COLO668 (cell line): ENCODE results near the gene DSCAM.

ENCODE experiments used
- DNase-seq: peaks from one replicate; lab custom pipeline; 2025; ENCODE audit not compliant: unreplicated experiment; lab: John Stamatoyannopoulos, UW

Gene DSCAM

GRCh38 chr21:40615505-40616376, 231.2 kb downstream of the DSCAM start:
- no peak for DNase-seq

- no peak for DNase-seq
Measured at GRCh38 chr21:40613546-40614030, 233.4 kb downstream of the DSCAM start.

GRCh38 chr21:40610345-40610744, 236.6 kb downstream of the DSCAM start:
- DNase-seq, result no peak

- DNase-seq, result no peak
Measured at GRCh38 chr21:40606341-40606740, 240.6 kb downstream of the DSCAM start.

GRCh38 chr21:40605094-40605493, 241.9 kb downstream of the DSCAM start:
- DNase-seq, result no peak

DNA sequence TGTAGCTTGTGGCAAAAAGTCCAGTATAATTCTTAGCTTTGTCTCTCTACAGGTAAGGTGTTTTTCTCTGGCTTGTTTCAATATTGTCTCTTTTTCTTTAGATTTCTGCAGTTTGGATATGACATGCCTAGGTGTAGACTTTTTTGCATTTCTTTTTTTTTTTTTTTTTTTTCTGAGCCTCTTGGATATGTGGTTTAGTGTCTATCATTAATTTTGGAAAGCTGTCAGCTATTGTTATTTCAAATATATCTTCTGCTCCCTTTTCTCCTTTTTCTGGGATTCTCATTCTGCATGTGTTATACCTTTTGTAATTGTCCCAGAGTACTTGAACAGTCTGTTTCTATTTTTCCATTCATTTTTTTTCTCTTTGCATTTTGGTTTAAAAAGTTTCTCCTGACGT, 243.2 kb downstream of the DSCAM start:
- no peak for DNase-seq

DNA sequence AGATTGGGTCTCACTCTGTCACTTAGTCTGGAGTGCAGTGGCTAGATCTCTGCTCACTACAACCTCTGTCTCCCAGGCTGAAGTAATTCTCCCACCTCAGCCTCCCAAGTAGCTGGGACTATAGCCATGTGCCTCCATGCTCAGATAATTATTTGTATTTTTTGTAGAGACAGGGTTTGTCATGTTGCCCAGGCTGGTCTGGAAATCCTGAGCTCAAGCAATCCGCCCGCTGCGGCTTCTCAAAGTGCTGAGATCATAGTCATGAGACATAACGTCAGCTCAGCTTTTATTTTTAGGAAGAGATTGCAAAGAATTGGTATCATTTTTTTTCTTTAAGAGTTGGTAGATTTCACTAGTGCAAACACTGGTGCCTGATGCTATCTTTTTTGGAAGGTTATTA, 244.9 kb downstream of the DSCAM start:
- no peak for DNase-seq

- no peak for DNase-seq
Measured at GRCh38 chr21:40595806-40596205, 251.2 kb downstream of the DSCAM start.

DNA sequence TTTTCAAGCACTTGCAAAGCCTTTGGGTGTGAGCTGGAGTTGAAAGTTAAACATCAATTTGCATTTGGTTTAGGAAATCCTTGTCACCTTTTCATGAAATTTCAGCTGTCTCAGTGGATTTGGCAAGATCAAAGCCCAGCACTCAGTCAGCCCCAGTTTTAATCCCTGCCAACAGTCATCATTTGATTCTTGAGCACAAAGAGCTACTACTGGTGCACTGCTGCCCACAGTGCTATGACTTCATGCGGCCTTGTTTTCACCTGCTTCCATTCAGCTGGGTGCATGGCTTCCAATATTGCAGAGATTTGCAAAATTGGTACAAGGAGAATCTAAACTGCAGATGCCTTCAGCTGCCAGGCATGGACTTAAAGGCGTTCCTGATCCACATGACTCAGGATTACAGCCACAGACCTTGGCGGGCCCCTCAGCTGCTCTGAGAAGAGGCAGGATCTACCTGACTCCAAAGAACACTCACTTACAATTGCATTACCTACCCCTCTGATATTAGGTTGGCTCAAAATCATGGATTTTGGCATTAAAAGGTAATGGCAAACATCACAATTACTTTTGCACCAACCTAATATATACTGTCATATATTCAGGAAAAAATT, 259.1 kb downstream of the DSCAM start:
- no peak for DNase-seq

- no peak for DNase-seq
Measured at GRCh38 chr21:40586575-40586974, 260.4 kb downstream of the DSCAM start.

DNA sequence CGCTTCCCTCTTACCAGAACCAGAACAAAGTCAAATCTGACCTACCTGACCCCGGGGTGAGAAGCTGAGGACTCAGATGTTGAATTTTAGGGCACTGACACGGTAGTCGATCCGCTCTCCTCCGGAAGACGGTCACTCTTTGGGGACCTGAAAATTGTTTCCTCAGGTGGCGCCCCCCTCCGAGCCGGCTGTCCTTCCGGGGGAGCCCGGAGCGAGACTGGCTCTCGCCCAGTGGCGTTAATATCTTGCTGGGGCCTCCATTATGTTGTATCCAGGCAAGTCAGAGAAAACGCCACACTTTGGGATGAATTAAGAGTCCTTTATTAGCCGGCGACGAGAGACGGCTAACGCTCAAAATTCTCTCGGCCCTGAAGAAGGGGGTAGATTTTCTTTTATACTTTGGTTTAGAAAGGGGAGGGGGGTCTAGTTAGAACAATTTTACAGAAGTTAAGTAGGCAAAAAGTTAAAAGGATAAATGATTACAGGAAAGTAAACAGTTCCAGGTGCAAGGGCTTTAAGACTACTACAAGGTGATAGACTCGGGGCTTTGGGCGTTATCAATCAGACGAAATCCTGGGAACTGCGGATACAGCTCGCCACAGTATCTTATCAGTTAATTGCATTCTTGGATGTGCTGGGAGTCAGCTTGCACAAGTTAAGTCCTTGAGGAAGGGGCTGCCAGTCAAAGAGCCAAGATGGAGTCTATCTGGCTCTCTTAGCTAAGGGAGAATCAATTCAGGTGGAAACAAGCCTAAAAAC, 269.5 kb downstream of the DSCAM start:
- no peak for DNase-seq

GRCh38 chr21:40575976-40576375, 271.0 kb downstream of the DSCAM start:
- no peak for DNase-seq

DNA sequence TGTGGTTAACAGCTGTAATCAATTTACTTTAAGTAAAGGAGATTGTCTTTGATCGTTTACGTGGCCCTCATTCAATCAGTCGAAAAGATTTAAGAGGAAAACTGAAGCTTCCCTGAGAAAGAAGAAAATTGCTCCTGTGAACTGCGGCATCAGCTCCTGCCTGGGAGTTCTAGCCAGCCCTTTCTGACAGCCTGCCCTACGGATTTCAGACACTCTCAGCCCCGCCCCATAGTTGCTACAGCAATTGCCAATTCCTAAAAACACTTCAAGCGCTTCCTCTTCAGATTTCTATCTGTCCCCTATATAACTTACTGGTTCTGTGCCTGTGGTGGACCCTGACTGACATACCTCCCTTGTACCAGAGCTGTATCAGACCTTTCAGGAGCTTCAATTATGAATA, 277.6 kb downstream of the DSCAM start:
- no peak for DNase-seq

- DNase-seq, result no peak
Measured at GRCh38 chr21:40568807-40569206, 278.2 kb downstream of the DSCAM start.

- DNase-seq, result no peak
Measured at GRCh38 chr21:40567501-40567900, 279.5 kb downstream of the DSCAM start.

DNA sequence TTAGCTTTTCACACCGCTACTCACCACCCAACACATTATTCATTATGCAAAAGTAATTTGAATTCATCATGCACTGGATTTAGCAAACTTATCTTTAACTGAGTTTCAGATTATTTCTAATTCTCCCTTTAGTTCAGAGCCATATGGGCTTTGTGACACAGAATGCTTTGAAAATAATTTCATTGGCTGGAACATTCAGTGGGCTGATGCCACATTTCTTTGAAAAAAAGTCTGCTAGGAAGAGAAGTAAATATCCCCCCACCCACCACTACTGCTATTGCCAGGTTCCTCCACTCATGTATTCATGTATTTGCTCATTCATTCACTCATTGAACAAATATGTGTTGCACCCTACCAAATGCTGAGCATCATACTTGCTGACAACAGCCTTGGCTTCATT, 280.5 kb downstream of the DSCAM start:
- DNase-seq, result no peak

DNA sequence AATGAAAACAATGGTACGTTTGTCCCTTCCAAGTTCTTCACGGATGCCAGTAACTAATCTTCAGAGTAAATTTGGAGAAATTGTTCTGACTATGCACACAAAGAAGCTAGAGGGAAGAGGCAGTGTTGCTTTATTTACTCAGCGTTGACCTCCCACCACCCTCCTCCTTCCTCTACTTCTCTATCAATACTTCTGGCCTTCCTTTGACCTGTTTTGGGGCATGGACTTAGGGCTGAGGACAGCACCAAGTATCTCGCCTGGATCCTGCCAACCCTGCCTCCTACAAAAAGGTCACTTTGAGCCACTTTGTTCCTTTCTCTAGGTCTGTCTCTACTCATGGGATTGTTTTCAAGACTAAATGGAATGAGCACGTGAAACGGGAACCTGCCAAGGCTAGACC, 282.6 kb downstream of the DSCAM start:
- DNase-seq, result no peak

- no peak for DNase-seq
Measured at GRCh38 chr21:40563900-40564299, 283.1 kb downstream of the DSCAM start.

- DNase-seq, result no peak
Measured at GRCh38 chr21:40562242-40563002, 284.5 kb downstream of the DSCAM start.

DNA sequence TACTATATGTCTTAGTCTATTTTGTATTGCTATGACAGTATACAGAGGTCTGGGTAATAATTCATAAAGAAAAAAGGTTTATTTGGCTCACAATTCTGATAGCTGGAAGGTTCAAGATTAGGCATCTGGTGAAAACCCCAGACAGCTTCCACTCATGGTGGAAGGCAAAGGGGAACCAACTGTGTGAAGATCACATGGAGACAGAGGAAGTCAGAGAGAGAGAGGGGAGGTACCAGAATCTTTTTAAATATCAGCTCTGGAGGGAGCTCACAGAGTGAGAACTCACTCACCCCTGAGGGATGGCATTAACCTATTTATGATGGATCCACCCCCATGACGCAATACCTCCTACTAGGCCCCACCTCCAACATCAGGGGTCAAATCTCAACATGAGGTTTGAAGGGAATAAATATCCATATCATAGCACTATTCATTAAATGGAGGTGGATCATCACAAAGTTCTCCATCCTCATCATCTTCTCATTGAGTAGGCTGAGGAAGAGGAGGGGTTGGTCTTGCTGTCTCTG, 290.5 kb downstream of the DSCAM start:
- no peak for DNase-seq

GRCh38 chr21:40555021-40555528, 291.9 kb downstream of the DSCAM start:
- no peak for DNase-seq
